CD4-positive, CD25-positive, alpha-beta regulatory T cell (primary cell): ENCODE results near the gene SLC9A9. TPM values are rescaled to one million over a fixed set of nuclear protein-coding genes. Genes with fewer than 3 reads are reported as not detected.

Experiments used
- ATAC-seq, 2 donors: fragments of 150-1000 bp; cut with Tn5 transposase; one replicate each; pipeline ENCODE4 v1.10.0; 2021; ENCODE audit warnings: low read depth in 2 of 2, moderate number of reproducible peaks in 2 of 2, moderate library complexity in 1 of 2
- DNase-seq, 3 donors: peaks; one replicate each; pipeline versions ENCODE4 v3.0.0 to v3.0.0-alpha.2; 2012 to 2022; ENCODE audit warnings: mixed read lengths in 1 of 3
- H3K27ac ChIP-seq: one replicate; pipeline ENCODE4 v1.7.0; 2013; ENCODE audit warnings: mild to moderate bottlenecking, low read length; ENCODE audit not compliant: insufficient read depth, poor library complexity, severe bottlenecking
- H3K27me3 ChIP-seq: one replicate; pipeline ENCODE4 v1.7.0; 2013; ENCODE audit warnings: low read length; ENCODE audit not compliant: control insufficient read depth, insufficient read depth
- H3K36me3 ChIP-seq: one replicate; pipeline ENCODE4 v1.7.0; 2013; ENCODE audit warnings: mild to moderate bottlenecking, low read length, moderate library complexity; ENCODE audit not compliant: control insufficient read depth, insufficient read depth
- H3K4me1 ChIP-seq: 2 replicates; pipeline ENCODE4 v1.7.0; 2013; ENCODE audit warnings: mild to moderate bottlenecking, low read length; ENCODE audit not compliant: insufficient read depth, control insufficient read depth, poor library complexity, severe bottlenecking
- H3K4me3 ChIP-seq: one replicate; pipeline ENCODE4 v1.7.0; 2013; ENCODE audit warnings: low read depth, mild to moderate bottlenecking, low read length, moderate library complexity
- H3K9me3 ChIP-seq, 2 experiments: 1 replicate in 1 of 2; 2 replicates in 1 of 2; pipeline ENCODE4 v1.7.0; 2013; ENCODE audit warnings: low read length in 2 of 2, mild to moderate bottlenecking in 1 of 2, moderate library complexity in 1 of 2; ENCODE audit not compliant: control insufficient read depth in 2 of 2
- H3K27ac Mint-ChIP-seq, 3 donors: one replicate each; pipeline ENCODE4 v1.8.0; 2020 to 2022; ENCODE audit warnings: mild to moderate bottlenecking in 3 of 3, mixed read lengths in 3 of 3, moderate library complexity in 2 of 3
- H3K27me3 Mint-ChIP-seq: one replicate; pipeline ENCODE4 v1.8.0; 2022; ENCODE audit warnings: mild to moderate bottlenecking, mixed read lengths
- H3K36me3 Mint-ChIP-seq: one replicate; pipeline ENCODE4 v1.8.0; 2020; ENCODE audit warnings: mixed read lengths
- H3K4me1 Mint-ChIP-seq, 4 donors: one replicate each; pipeline ENCODE4 v1.8.0; 2020 to 2022; ENCODE audit warnings: mixed read lengths in 4 of 4, mild to moderate bottlenecking in 1 of 4
- H3K4me3 Mint-ChIP-seq, 4 donors: one replicate each; pipeline ENCODE4 v1.8.0; 2020 to 2022; ENCODE audit warnings: mild to moderate bottlenecking in 4 of 4, mixed read lengths in 4 of 4, moderate library complexity in 3 of 4
- H3K9me3 Mint-ChIP-seq, 7 donors: one replicate each; pipeline ENCODE4 v1.8.0; 2020 to 2022; ENCODE audit warnings: mixed read lengths in 7 of 7, mild to moderate bottlenecking in 3 of 7, moderate library complexity in 2 of 7
- polyA plus RNA-seq, 4 donors: library from polyadenylated mRNA; unstranded; fragments of 300-500 nt; fragmentation: Illumina TruSeq; gene quantifications; one replicate each; pipeline ENCODE4 v1.2.3, GENCODE V29; 2021
- total RNA-seq: library from RNA; stranded (reverse); gene quantifications from one replicate; pipeline ENCODE4 v1.2.3, GENCODE V29; 2022

The SLC9A9 gene
- total and polyA plus RNA-seq, 5 donors from 2014 or later = 31.7 to 49.3 (median 46.4) TPM

GRCh38 chr3:143753456-143753855 lies 94.8 kb downstream of the SLC9A9 start:
- Histone ChIP-seq H3K4me1 (peaks cover 29% of the 10 kb centered on the region), H3K36me3 (no peaks in the 10 kb centered on the region), H3K4me3 (peak overlapping the region; percentile 65), H3K9me3 (no peaks in the 10 kb centered on the region), H3K27ac (peak overlapping the region; percentile 0), H3K27me3 (no peaks in the 10 kb centered on the region)
- ATAC-seq (no peak), DNase-seq (no peak)
- peaks cover 4% of the 10 kb centered on the region for H3K36me3 Mint-ChIP-seq
- peaks cover 30 to 56% (median 39%) of the 10 kb centered on the region in 4 donors for H3K4me1 Mint-ChIP-seq
- H3K4me3 Mint-ChIP-seq = peak overlapping the region in 1 of 4 donors; percentile 35
- peak overlapping the region; percentile 67 to 99 (median 91) for H3K27ac Mint-ChIP-seq
- no peaks in the 10 kb centered on the region for H3K27me3 Mint-ChIP-seq
- no peaks in the 10 kb centered on the region for H3K9me3 Mint-ChIP-seq

DNA sequence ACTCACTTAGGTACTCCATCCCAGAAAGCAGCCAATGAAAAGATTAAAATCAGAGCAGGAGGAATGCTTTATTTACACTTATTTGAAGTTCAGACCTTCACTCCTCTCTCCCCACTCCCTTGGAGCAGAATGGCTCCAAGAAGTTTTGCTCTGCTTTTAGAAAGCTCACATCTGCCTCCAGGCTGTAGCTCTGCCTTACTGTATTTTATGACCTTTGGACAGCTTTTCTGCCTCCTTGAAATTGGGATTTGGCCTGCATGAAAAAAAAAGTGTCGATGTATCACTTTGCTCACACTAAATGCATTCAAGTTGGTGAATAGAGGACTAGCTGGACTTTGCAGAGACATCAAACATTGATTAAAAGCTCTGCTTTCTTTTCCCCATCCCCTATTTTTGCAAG lies 95.3 kb downstream of the SLC9A9 start:
- no peaks in the 10 kb centered on the region for H3K9me3 Mint-ChIP-seq
- Histone ChIP-seq H3K4me3 (peak overlapping the region; percentile 65), H3K4me1 (peaks cover 29% of the 10 kb centered on the region), H3K27me3 (no peaks in the 10 kb centered on the region), H3K27ac (peak overlapping the region; percentile 0), H3K36me3 (no peaks in the 10 kb centered on the region), H3K9me3 (no peaks in the 10 kb centered on the region)
- peak overlapping the region; percentile 67 to 99 (median 91) for H3K27ac Mint-ChIP-seq
- peak overlapping the region in 1 of 4 donors; percentile 35 for H3K4me3 Mint-ChIP-seq
- ATAC-seq (no peak), DNase-seq (no peak)
- peaks cover 30 to 54% (median 39%) of the 10 kb centered on the region in 4 donors for H3K4me1 Mint-ChIP-seq
- H3K27me3 Mint-ChIP-seq = no peaks in the 10 kb centered on the region
- peaks cover 4% of the 10 kb centered on the region for H3K36me3 Mint-ChIP-seq

DNA sequence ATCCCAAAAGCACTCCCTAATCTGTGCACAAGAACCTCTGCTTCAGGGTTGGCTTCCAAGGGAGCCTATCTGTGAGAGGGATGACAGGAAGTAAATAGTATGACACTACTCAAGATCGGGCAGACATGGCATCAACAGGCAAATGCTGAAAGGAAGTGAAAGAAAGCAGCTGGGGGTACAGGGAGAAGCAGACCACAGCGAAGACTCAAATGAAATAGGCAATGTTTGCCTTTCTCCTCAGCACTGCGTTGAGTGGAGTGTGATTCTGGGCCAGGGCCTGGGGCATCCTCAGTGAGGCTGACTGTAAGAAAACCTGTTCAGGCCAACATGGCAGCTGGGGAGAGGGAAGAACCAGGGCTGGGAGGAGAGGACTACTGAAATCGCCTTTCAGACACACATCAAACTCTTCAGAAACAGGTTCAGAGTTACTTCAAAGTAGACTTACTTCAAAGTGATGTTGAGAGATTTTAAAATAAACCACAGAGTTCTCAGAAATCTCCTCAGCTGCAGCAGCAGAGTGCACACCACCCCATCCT lies 96.6 kb downstream of the SLC9A9 start:
- no peaks in the 10 kb centered on the region for H3K36me3 ChIP-seq
- Mint-ChIP-seq H3K9me3 (no peaks in the 10 kb centered on the region), H3K27me3 (no peaks in the 10 kb centered on the region), H3K36me3 (no peaks in the 10 kb centered on the region), H3K4me3 (peak overlapping the region; percentile 13 to 80 (median 66)), H3K4me1 (peaks cover 25 to 53% (median 39%) of the 10 kb centered on the region in 4 donors), H3K27ac (peak overlapping the region; percentile 91 to 99 (median 92))
- DNase-seq (peak in 2 of 3 donors; percentile 61 to 84), ATAC-seq (peak; percentile 85 to 88)
- no peaks in the 10 kb centered on the region for H3K9me3 ChIP-seq
- H3K4me3 ChIP-seq = peak overlapping the region; percentile 65
- peaks cover 29% of the 10 kb centered on the region for H3K4me1 ChIP-seq
- H3K27ac ChIP-seq = peak overlapping the region; percentile 74
- H3K27me3 ChIP-seq = no peaks in the 10 kb centered on the region

GRCh38 chr3:143750841-143751240 lies 97.4 kb downstream of the SLC9A9 start:
- H3K4me1 Mint-ChIP-seq = peaks cover 25 to 53% (median 38%) of the 10 kb centered on the region in 4 donors

DNA sequence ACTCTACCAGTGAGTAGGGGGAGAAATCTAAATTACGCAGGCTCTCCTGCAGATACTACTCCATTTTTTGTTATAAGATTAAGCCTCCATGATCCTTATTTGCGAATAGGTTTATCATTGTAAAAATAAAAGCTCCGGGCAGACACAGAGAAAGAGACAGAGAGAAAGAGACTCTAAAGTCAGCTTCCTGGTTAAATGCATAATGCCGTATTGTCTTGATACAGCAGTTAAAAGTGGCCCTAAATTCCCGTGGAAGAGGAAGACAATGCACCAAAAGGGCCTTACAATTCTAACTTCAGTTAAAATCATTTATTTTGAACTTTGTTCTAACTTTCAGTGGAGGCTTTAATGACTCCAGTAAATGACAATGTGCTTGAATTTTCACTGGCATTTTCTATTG lies 98.3 kb downstream of the SLC9A9 start:
- Mint-ChIP-seq H3K4me3 (no peak overlapping the region), H3K36me3 (peaks cover 9% of the 10 kb centered on the region), H3K27ac (peak overlapping the region in 1 of 3 donors; percentile 20), H3K9me3 (peaks cover 0 to 2% (median 0%) of the 10 kb centered on the region in 7 donors), H3K4me1 (peaks cover 25 to 52% (median 38%) of the 10 kb centered on the region in 4 donors), H3K27me3 (no peaks in the 10 kb centered on the region)
- H3K27me3 ChIP-seq = no peaks in the 10 kb centered on the region
- no peak overlapping the region for H3K4me3 ChIP-seq
- DNase-seq (no peak), ATAC-seq (no peak)
- peaks cover 29% of the 10 kb centered on the region for H3K4me1 ChIP-seq
- no peaks in the 10 kb centered on the region for H3K36me3 ChIP-seq
- no peak overlapping the region for H3K27ac ChIP-seq
- H3K9me3 ChIP-seq = no peaks in the 10 kb centered on the region

More at GRCh38 chr3:143750841-143751240, 97.4 kb downstream of the SLC9A9 start:
- Mint-ChIP-seq H3K9me3 (peaks cover 0 to 2% (median 0%) of the 10 kb centered on the region in 7 donors), H3K36me3 (peaks cover 5% of the 10 kb centered on the region), H3K4me3 (peak overlapping the region in 1 of 4 donors; percentile 62), H3K27me3 (no peaks in the 10 kb centered on the region), H3K27ac (peak overlapping the region; percentile 91 to 99 (median 92))
- no peaks in the 10 kb centered on the region for H3K9me3 ChIP-seq
- no peak for DNase-seq
- H3K4me1 ChIP-seq = peaks cover 29% of the 10 kb centered on the region
- peak overlapping the region; percentile 74 for H3K27ac ChIP-seq
- H3K27me3 ChIP-seq = no peaks in the 10 kb centered on the region
- H3K4me3 ChIP-seq = peak overlapping the region; percentile 65
- no peaks in the 10 kb centered on the region for H3K36me3 ChIP-seq
- no peak for ATAC-seq

DNA sequence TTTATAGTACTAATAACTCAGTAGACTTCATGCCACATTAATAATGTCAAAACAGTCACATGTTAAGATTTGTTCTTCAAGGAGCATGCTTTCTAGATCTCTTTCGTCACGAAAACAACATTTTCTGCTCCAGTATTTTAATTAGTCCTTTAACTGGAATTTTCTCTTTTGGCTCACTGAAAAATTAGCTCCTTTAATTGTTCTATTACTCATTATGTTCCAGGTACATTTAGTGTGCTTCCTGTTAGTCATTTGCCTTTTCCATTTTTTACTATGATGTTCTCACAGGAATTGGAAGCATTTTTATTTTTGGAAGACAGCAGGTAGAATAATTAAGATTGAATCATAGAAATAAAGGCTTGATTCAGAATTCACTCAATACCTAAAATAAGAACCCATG lies 111.2 kb downstream of the SLC9A9 start:
- no peak overlapping the region for H3K27ac Mint-ChIP-seq
- Histone ChIP-seq H3K36me3 (no peaks in the 10 kb centered on the region), H3K27ac (no peak overlapping the region), H3K4me1 (no peaks in the 10 kb centered on the region), H3K9me3 (peaks cover 0 to 7% of the 10 kb centered on the region in 2 experiments), H3K4me3 (no peak overlapping the region), H3K27me3 (no peaks in the 10 kb centered on the region)
- no peaks in the 10 kb centered on the region for H3K4me1 Mint-ChIP-seq
- no peak overlapping the region for H3K4me3 Mint-ChIP-seq
- DNase-seq (no peak), ATAC-seq (no peak)
- no peaks in the 10 kb centered on the region for H3K27me3 Mint-ChIP-seq
- peaks cover 0 to 11% (median 4%) of the 10 kb centered on the region in 7 donors for H3K9me3 Mint-ChIP-seq
- H3K36me3 Mint-ChIP-seq = peaks cover 29% of the 10 kb centered on the region

- Mint-ChIP-seq H3K36me3 (peaks cover 24% of the 10 kb centered on the region), H3K27ac (no peak overlapping the region), H3K9me3 (peaks cover 0 to 6% (median 4%) of the 10 kb centered on the region in 7 donors), H3K27me3 (no peaks in the 10 kb centered on the region), H3K4me3 (no peak overlapping the region), H3K4me1 (peaks cover 0 to 5% (median under 1%) of the 10 kb centered on the region in 4 donors)
- Histone ChIP-seq H3K27me3 (no peaks in the 10 kb centered on the region), H3K4me3 (no peak overlapping the region), H3K9me3 (peaks cover 0 to 7% of the 10 kb centered on the region in 2 experiments), H3K27ac (no peak overlapping the region), H3K4me1 (no peaks in the 10 kb centered on the region), H3K36me3 (no peaks in the 10 kb centered on the region)
- ATAC-seq (no peak), DNase-seq (no peak)
These were observed 111.9 kb downstream of the SLC9A9 start for GRCh38 chr3:143736205-143736997.
